NCI-H2107 (cell line): ENCODE measurements around the gene PLA2G2E.
"Not testable (repeated sequence)": the region's sequence is repeated elsewhere in the genome, so short reads cannot be mapped to it uniquely, and the experiment has no call there.

Experiments used
- DNase-seq: peaks from one replicate; lab custom pipeline; 2025; lab: John Stamatoyannopoulos, UW

Gene PLA2G2E

DNA sequence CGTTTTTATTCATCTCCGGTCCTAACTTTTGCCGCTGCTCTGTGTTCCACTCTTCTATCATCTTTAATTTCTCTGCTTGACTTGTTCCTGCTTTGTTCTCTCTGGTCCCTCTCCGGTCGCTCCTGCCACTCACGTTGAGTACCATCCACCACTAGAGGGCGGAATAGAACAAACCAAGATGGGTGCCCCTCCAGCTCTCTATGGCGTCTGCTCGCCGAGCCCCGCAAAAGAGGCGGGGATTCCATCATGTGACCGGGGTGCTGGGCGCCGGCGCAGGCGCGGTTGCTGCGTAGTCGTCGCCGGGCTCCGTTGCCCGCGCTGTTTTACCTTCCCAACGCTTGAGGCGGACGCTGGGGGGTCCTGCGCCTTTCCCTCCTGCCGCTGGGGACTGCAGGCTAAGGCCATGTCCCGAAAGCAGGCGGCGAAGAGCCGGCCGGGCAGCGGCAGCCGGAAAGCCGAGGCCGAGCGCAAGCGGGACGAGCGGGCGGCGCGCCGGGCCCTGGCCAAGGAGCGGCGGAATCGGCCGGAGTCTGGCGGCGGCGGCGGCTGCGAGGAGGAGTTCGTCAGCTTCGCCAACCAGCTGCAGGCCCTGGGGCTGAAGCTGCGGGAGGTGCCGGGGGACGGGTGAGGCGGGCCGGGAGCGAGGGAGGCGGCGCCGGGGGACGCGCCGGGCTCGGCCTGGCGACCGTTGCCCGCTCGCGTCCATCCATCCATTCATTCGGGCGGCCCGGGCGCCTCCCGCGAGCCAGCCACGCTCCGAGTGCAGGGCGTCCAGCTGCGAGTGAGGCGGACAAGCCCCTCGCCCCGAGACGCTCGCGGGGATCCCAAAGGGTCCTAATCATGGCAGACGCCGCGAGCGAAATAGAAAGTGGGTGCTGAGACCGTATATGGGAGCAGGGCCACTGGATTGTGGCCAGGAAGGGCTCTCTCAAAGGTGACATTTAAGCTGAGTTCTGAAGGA lies 41.0 kb downstream of the PLA2G2E start, which contains the start of gene OTUD3:
Gene OTUD3, plus strand, starts transcription at position 285 of the 961 bp plus-strand sequence. Its CDS starts 119 bp downstream, at position 404.
- DNase-seq = peak; percentile 96

DNA sequence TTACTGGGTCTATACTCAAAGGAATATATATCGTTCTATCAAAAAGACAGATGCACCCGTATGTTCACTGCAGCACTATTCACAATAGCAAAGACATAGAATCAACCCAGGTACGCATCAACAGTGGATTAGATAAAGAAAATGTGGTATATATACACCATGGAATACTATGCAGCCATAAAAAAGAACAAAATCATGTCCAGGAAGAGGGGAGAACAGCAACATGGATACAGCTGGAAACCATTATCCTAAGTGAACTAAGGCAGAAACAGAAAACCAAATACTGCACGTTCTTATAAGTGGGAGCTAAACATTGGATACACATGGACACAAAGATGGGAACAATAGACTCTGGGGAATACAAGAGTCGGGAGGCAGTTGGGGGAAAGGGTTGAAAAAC lies 42.6 kb downstream of the PLA2G2E start:
- DNase-seq = not testable (repeated sequence)

DNA sequence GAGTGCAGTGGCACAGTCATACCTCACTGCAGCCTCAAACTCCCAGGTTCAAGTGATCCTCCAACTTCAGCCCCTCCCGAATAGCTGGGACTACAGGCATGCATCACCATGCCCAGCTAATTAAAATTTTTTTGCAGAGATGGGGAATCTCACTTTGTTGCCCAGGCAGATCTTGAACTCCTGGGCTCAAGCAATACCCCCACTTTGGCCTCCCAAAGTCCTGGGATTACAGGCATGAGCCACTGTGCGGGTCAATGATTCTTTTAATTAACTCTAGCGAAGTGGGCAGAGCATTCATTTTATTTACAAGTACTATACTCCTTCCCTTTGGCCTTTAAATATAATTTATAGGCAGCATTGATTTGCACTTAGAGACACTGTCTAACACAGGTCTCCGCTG lies 43.8 kb downstream of the PLA2G2E start:
- DNase-seq = no peak

DNA sequence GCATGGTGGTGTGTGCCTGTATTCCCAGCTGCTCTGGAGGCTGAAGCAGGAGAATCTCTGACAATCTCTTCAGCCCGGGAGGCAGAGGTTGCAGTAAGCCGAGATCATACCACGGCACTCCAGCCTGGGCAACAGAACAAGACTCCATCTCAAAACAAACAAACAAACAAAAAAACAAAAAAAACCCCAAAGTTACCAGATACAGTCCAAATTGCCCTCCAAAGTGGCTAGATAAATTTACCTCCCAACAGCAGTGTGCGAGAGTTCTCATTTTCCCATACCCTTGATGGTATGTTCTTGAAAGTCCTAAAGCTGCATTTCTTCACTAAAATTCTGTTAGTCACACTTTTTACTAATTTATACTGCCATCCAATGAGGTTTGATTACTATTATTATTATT lies 44.2 kb downstream of the PLA2G2E start:
- DNase-seq = no peak

DNA sequence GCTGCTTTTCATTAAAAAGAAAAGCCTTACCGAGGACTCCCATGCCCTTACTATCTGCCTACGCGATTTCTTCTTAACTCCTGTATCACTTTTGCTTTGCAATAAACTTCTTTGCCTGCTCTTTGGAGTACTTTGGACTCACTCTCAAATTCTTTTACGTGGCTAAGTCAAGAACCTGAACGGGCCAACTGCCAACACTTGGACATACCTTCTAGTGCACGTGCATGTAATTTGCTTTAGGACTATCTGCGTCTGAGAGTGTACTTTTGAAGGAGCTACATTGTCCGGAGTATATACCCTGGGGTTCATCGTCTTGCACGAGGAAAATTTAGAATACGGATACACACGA lies 44.8 kb downstream of the PLA2G2E start:
- no peak for DNase-seq

DNA sequence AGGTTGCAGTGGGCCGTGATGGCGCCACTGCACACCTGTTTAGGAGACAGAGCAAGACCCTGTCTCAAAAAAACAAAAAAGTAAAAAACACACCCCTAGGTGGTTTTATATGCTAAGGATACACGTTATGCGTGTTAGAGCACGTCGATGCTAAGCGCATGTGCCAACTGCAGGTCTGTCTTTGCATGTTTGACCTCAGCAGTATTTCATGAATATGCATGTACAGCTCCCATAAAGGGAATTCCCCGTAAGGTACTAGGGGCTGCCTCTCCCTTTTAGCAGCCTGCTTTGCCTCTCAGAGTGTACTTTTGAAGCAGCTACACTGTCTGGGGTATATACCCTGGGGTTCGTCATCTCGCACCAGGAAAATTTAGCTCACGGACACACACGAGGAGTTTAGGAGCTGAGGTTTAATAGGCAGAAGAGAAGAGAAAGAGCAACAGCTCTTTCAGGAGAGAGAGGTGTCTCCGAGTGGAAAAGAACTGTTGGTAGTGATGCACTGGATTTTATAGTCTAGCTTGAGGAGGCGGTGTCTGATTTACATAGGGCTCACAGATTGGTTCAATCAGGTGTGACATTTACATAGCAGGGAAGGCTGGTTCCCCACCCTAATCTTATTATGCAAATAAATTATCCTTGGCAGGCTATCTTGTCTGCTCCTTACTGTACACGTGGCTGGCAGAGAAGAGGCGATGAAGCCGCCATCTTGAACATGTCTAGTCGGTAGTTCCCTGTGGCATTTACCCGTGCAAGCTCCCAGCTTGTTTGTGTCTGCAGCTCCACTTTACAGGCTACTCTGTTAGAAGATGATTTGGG lies 45.4 kb downstream of the PLA2G2E start:
- DNase-seq = no peak

DNA sequence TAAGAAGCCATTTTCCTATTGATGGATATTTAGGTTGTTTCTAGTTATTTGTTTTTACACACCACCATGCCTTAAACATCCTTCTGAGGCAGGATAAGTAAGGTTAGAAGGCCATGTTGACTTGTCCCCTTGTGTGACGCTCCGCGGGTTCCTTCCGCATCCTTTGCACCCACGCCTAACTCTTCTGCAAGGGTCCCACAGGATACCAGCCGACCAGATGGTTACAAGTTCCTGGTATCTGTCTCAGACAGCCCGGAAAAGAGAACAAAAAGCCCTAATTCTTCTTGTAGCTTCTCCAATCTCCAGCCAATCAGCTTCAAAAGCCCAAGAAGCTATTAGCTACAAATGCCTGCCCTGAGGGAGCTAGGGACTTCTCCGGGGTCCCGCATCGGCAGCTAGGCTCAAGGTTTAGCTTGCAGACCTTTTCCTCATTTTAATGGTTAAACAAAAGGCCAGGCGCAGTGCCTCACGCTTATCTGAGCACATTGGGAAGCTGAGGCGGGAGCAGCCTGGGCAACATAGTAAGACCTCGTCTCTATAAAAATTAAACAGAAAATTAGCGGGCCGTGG lies 46.2 kb downstream of the PLA2G2E start:
- DNase-seq = no peak

DNA sequence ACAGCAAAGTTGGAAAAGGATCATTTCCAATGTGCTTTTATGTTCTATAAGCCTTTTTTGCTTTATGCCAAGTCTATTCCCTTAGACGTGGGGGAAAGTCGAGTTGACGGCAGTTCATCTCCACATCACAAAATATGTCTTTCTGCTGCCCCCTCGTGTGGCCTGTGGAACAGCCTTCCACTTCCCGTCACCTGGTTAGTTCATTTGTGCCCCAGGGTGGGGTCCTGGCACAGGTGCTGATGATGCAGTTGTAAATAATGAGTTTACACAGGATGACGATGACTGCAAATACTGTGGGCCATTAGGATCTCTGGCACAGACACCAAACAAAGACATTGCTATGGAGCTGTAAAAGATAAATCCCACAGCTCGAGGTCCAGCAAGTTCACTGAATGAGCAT lies 51.2 kb downstream of the PLA2G2E start:
- peak; percentile 21 for DNase-seq
